HG03558 (cell line): ENCODE data around the gene IQCE.
"Not testable (repeated sequence)": the region's sequence is repeated elsewhere in the genome, so short reads cannot be mapped to it uniquely, and the experiment has no call there.

Experiments used
- ATAC-seq: cut with Tn5 transposase; IDR thresholded peaks from one replicate; pipeline ENCODE4 v1.9.1; 2021; ENCODE audit warnings: moderate number of reproducible peaks; ENCODE audit not compliant: unreplicated experiment; ENCODE audit errors: extremely low read depth

The IQCE gene

DNA sequence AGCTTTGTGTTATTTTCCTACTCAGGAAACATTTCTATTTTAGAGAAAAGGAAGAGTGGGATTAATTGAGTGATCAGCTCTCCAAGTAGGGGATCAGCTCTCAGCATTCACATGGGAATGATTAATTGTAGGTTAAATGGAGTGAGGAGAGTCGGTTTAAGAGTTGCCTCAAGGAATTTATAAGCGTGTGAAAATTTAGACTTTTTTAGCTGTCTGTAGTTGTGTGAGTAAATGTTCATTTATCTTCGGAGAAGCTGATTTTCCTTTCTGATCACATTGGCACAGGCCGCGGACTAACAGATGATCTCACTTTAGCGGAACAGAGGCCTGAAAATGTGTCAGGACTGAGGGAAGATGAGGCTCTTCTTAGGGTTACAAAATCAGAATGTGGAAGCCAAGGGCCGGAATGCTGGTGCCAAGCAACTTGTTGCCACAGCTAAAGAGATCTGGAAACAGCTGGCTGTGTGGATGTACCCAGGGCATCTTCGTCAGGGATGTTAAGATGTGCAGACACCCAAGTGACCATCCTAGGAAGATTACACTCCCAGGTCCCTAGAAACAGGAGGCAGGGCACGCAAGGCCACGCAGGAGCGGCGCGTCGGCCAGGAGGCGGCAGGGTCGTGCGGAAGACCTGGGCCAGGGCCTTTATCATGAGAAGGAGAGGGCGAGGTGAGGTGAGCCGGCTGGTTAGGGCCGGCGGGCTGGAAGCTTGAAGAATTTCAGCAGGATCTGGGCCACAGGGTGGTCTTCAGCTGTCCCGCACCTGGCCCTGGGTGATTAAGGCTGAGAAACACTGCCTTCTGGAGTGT is 37.9 kb downstream of the IQCE start:
- no peak for ATAC-seq

DNA sequence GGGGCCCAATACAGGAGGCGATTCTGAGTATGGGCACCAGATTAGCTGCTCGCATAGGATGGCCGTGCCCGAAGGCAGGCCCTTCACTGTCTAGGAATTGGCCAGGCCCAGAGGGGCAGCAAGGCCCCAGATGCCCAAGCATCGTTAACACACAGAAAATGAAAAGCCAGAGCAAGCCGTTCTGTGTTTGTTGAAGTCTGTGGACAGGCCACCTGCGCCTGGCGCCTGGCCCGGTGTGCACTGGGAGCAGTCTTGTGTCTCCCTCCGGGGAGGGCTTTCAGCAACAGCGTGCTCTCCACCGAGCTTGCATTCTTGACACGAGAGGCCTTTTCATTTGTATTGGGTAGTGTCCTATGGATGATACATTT is 38.5 kb downstream of the IQCE start:
- ATAC-seq, result no peak

DNA sequence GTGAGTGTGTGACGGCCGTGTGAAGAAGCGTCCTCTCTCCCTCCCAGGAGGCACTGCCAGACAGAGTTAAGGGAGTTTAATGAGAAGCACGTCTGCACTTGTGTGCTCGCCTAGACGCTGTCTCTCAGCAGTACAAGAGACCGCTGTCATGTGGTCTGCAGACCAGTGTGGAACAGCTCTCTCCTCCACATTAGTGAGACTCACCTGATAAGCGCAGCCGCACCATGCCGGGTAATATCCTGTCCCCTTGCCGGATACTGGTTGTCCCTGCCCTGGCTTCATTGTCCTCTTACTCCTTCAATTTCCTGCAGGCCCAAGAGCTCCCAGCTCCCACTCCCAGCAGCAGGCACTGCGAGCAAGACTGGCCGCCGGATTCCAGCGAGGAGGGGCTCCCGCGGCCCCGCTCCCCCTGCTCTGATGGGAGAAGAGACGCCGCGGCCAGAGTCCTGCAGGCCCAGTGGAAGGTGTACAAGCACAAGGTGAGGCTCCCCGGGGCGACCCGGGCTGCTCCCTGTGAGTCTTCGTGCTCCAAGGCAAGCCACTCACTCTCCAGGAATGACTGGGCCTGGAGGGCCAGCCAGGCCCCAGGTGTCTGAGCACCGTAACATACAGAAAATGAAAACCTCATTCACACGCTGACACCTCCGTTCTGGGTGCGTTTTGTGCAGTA is 39.5 kb downstream of the IQCE start:
- ATAC-seq, result no peak

DNA sequence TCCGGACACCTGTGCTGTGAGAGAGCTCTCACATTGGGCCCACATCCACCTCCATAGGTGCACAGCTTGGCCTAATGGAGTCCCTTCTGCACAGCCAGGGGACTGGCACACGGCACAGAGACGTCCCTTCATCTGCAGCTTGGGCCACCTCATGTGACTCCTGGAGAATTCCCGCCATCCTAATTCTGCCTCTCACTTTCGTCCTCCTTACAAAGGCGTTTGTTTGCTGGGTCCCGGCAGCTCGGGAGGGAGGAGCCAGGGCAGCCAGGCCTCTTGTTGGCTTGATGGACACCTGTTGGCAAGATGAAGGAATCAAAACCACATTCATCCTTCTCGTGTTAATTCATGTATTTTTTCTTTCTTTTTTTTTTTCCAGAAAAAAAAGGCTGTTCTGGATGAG is 42.3 kb downstream of the IQCE start:
- no peak for ATAC-seq

DNA sequence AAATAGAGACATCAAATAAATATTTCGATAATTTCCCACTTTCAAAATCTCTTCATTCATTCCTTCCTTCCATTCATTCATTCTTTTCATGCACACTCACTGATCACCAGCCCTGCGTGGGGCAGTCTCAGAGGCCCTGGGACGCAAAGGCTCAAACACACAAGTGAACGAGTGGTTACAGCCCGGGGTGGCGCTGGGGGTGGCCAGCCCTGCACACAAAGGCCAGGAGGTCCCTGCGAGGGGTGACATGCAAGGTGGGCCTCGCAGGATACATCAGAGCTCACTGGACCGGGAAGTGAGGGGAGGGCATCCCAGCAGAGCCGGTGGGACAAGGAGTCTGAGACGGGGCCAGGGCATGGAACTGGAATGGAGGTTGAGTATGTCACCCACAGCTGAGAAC is 43.1 kb downstream of the IQCE start:
- no peak for ATAC-seq

DNA sequence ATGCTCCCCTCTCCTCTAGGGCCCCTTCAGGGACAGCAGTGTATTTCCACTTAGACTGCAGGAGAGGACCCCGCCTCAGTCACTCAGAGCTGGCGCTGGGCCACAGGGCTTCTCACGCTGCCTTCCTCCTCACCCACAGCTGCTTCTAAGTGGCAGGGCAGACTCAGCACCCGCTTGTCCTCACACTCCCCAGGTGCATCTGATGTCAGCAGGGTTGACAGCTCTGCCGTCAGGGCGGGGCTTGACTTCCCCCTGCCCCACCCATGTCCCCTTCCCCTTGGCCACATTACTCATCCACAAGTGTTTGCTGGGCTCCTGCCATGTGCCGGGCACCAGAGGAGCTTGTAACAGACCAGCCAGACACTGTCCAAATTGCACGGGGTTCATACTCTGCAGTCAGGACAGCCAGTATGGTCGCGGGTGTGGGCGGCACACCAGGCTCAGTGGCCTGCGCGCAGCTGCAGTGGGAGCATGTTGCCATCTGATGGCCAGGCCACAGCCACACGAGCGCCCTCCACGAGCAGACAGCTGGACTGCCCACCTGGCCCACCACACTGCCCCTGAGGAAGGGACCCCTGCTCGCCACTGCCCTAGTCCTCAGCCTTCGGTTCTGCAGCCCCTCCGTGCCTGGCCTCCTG is 43.7 kb downstream of the IQCE start:
- no peak for ATAC-seq

DNA sequence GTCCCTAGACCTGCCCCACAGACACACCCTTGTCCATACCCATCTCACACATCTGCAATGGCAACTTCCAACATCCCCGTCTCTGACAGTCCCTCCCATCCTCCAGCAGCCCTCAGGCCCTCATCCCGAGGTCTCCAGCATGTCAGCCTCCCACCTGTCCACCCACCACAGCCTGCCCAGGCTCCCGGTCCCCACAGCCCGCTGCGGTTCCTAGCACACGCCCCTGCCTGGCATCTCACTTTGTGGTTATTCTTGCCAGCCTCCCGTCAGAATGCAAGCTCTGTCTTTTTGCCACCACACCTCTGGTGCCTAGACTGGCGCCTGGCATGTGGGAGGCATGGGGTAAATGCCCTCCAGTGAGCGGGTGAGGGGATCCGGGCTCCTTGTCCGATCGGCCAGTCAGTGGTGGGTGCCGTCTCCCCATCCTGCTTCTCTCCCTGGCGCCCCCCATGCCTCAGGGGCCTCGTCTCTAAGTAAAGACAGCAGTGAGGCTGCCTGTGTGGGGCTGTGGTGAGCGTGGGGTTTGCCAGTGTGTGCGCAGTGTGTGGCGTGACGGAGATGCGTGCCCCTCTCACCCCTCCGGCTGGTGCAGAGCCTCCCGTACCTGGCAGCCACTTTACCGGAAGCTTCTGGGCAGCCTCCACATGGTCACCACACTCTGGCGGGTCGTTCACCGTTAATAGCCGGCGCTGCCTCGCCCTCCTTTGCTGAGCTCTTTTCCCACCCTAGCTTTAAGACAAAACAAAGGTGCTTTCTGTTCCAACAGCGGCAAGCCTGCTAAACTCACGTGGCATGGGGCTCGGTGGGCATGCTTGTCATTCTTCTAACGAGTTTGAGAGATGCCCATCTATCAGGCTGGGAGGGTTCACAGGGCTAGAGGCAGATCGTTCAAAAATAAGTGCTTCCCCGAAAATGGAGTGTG is 44.5 kb downstream of the IQCE start:
- no peak for ATAC-seq

DNA sequence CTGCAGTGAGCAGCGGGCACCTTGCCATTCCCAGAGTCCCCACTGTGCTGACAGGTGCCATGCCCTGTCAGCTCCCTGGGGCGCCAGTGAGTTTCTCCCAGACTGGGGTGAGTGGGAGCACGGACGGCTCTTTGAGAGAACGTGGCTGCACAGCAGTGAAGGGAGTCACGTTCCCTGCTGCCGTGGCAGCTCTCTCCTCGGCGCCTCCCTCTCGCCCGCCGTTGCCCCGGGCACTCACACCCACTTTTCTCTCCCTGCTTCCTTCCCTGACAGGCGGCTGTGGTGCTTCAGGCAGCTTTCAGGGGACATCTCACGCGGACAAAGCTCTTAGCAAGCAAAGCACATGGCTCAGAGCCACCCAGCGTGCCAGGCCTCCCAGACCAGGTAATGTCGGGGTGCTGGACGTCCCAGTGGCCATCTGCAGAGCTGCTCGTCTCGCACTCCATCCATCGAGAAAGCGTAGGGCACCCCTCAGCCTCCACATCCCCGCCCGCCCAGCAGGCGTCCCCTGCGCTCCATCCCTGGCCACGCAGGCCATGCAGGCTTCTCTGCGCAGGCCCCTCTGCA is 45.9 kb downstream of the IQCE start:
- ATAC-seq, result no peak

DNA sequence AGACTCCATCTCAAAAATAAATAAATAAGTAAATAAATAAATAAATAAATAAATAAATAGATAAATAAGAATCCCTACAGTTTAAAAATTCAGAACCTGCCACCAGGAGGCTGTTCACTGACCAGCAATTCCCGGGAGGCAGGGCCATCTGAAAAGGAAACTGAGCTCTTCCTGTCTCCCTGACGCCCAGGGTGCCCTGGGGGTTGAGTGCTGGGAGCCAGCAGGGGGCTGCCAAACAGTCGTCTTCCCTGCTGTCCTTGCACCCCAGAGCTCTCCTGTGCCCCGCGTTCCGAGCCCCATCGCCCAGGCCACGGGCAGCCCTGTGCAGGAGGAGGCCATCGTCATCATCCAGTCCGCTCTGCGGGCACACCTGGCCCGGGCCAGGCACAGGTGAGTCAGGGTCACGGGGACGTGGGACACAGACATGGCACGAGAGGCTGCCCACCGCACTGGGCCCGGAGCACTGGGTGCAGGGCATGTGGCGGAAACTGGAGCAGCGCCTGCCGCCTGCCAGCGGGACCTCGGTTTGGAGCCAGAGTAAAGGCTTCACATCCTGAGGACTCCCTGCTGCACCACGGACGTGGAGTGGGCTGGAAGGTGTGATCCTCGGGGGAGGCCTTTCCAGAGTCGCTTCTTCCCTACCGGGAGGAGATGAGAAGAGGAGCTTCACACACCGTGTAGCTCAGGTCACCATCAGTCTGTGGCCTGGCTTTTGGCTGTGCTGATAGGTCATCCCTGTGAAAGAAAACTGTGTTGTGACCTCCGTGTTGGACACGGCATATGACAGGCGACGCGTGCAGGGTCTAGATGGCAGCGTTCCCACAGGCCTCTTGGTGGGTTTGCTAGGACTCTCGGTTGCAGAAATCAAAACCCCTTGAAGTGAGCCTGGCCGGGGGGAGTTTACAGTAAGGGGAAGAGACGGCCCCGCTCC is 47.1 kb downstream of the IQCE start:
- ATAC-seq, result no peak

DNA sequence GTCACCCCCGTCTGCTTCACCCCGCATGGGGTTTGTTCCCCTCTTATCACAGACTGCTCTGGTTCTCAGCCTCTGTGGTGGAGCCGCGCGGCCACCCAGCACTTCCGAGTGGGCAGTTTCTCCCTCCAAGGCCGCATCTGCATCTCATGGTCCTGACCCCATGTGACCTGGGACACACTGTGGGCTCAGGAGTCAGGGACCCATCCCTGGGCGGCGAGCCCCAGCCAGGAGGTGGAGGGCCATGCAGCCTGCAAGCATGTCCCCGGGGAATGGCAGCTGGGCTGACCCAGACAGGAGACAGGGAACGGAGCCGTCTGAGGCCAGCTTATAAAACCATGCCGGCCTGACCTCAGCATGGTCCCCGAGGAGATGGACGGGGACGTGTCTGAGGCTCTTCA is 47.8 kb downstream of the IQCE start:
- no peak for ATAC-seq

DNA sequence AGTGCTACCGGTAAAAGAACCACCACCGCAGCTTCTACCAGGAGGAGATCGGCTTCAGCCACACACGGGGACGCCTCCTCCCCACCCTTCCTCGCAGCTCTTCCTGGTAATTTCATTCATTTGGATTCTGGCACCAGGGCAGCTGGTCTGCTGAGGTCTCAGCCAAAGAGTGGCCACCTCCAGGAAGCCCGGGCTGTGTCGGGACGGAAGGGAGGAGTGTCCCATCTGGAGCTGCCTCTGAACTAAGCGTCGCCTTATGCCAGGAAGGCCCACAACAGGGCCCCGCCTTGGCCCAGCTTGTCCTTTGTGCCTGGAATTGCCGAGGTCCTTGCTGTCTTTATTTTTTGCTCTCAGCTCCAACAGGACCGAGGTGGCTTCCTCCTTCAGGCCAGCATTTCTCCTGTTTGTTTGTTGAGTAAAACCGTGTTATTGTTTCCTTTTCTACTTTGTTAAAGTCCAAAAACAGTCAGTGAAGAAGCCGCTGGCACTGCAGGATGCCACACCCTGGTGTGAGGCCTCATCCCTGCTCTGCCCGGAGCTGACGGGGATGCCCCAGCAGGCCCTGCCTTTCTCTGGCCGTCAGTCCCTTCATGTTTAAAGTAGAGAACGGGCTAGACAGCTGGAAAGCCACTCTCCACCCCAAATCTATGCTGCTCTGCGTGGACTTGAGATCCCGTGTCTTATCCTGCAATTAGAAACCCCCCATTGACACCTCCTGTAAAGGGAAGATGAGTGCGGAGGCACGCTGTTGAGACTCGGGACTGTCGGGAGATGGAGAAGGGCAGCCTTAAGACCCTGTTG is 48.5 kb downstream of the IQCE start:
- no peak for ATAC-seq

DNA sequence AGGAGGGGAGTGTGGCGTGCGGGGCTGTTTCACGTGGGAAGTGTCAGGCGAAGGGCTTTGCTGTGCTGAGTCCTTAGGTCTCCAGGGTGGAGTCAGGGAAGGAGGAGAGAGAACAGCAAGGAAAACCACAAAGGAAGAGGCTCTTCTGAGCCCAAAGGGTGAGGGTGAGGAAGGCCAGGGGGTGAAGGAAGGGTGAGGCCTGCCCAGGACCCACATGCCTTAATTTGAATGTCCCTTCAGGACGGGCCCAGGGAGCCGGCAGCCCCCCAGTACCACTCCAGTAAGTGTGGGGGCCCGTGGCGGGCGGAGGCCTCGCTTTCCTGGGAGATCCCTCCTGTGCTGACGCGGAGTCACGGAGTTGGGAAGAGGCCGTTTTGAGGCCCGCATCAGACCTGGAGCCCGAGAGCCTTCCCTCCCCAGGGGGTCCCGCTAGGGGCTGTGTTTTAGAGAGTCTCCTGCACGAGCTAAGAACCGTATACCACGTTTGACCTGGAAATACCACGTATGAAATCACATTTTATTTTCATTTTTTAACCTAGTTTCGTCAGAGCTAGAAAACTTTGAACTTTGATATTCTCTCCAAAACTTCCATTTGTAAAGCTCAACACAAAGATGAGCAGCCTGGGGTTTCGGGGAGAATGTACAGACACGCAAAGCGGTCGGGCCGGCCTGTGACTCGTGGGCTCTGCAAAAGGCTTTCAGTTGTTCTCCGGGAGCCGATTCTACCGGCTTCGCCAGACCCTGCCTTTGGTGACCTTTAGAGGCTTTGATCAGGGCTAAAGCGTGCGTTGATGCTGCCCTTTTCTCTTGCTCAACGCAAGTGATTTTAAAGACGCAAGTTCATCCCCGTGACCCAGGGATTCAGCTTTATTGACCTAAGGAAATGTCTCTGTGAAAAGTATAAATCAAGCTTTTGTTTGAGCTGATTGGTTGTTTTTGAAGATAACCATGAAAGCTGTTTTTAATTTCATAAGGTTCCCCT is 49.4 kb downstream of the IQCE start:
- no peak for ATAC-seq

DNA sequence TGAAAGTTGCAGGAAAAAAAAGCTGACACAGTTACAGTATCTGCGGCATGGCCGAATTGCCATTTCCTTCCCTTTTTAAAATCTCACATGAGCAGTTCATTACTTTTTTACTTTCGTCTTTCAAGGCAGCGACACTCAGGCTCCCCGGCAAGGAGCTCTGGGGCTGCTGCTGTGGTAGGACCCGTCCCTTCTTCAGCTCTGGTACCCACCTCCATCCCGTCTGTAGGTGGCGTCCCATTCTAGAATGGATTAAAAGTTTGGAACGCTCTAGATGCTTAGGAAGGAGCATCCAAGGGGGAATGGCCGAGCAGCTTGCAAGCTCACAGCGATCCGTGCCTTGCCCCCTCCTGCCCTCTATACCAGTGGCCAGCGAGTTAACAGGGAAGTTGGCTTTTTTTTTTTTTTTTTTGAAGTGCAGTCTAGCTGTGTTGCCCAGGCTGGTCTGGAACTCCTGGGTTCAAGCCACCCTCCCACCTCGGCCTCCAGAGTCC is 50.2 kb downstream of the IQCE start:
- no peak for ATAC-seq

DNA sequence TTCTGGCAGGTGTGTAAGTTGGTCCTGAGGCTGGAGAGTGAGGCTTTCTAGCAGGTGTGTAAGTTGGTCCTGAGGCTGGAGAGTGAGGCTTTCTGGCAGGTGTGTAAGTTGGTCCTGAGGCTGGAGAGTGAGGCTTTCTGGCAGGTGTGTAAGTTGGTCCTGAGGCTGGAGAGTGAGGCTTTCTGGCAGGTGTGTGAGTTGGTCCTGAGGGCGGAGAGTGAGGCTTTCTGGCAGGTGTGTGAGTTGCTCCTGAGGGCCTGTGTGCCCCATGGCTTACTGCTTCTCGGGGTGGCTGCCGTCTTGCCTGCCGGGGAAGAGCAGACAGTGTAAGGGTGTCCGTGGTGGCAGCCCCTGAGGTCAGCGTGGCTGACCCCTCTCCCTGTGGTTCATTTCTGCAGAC is 50.9 kb downstream of the IQCE start:
- ATAC-seq, result not testable (repeated sequence)

DNA sequence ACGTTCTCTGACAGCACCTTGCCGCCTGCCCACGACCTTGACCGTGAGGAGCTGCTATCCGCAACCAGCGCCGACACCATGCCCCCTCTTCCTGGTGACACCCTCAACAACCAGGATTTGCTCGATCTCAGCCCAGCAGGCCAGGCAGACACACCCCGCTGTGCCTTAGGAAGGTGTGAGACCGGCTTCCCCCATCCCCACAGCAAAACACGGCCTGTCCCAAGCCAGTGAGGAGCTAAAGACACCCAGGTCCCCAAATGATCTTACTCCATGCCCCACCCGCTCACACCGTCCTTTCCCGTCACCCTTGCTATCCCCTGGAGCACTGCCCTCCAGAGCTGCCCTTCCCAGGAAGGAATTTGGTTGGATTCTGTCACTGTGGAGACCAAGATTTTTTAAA is 51.7 kb downstream of the IQCE start:
- ATAC-seq, result no peak

DNA sequence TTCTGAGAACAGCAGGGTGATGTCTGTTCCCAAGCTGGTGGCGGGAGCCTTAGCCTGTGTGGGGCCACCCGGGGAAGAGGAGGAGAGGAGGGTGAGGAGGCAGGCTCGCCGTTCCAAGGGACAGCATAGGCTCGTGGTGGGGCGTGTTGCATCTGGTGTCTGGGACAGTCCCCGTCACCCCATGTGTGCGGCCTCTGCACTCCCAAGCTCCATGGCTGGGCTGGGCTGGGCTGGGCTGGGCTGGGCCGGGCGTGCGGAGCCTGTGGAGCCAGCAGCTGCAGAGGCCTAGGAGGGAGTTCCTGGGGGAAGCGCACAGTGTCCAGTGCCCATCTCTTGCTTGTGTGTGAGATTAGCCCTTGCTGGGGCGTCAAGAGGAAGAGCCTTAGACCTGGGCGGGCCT is 52.1 kb downstream of the IQCE start:
- no peak for ATAC-seq

DNA sequence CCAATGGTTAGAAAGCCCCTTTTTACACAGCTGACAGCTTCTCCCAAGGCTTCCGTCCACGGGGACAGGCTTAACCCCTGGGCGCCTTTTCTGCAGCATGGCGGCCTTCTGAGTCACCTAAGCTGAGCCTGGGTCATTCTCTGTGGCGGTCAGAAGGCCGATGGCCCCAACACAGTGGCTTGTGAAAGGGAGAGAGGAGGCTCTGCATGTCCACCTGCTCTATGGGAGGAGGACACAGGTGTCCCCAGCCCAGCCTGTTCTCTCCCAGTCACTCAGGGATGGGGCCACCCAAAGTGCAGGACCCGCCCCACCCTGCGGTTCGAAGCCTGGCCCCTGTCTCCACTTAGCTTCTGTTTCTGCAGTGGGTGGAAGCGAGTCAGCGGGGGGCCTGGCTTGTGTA is 52.6 kb downstream of the IQCE start:
- ATAC-seq, result no peak
